GM12878 (cell line): ENCODE data around the gene LKAAEAR1.

ENCODE experiments used
- CEBPB ChIP-seq, 2 experiments: fragments of 150-350 bp in 1 of 2; IDR thresholded peaks; 2 replicates each; pipeline ENCODE4 v1.6.1; 2012 to 2014; ENCODE audit warnings: low read depth in 2 of 2, low read length in 2 of 2, borderline replicate concordance in 1 of 2, inconsistent platforms in 1 of 2
- EP300 ChIP-seq, 2 experiments: fragments of 150-350 bp in 1 of 2; IDR thresholded peaks; 2 replicates each; pipeline ENCODE4 v1.6.1; 2011 to 2012; ENCODE audit warnings: low read depth in 2 of 2, low read length in 2 of 2, borderline replicate concordance in 1 of 2, improper control_type of control experiment in 1 of 2, inconsistent platforms in 1 of 2; ENCODE audit not compliant: control insufficient read depth in 1 of 2
- EZH2 ChIP-seq: IDR thresholded peaks from 2 replicates; pipeline ENCODE4 v1.6.1; 2012; ENCODE audit warnings: low read depth, mild to moderate bottlenecking, control low read depth, inconsistent platforms, low read length, borderline replicate concordance; ENCODE audit not compliant: control insufficient read depth
- HDAC6 ChIP-seq: fragments of 200-600 bp; sonication (generic); IDR thresholded peaks from one replicate; pipeline ENCODE4 v1.8.0; 2017; ENCODE audit warnings: antibody characterized with exemption; ENCODE audit not compliant: unreplicated experiment
- MYC ChIP-seq: IDR thresholded peaks from 2 replicates; pipeline ENCODE4 v1.6.1; 2011; ENCODE audit warnings: mild to moderate bottlenecking, low read length, moderate library complexity, inconsistent platforms; ENCODE audit not compliant: insufficient read depth, insufficient replicate concordance, insufficient read length, severe bottlenecking
- NFIC ChIP-seq: IDR thresholded peaks from 2 replicates; pipeline ENCODE4 v1.6.1; 2012; ENCODE audit warnings: low read depth, mild to moderate bottlenecking, inconsistent platforms, low read length, moderate library complexity
- POLR2A ChIP-seq: IDR thresholded peaks from 2 replicates; pipeline ENCODE4 v1.6.1; 2011; ENCODE audit warnings: low read depth, mild to moderate bottlenecking, low read length
- POLR2AphosphoS5 ChIP-seq: IDR thresholded peaks from 2 replicates; pipeline ENCODE4 v1.6.1; 2011; ENCODE audit warnings: mild to moderate bottlenecking, low read length, inconsistent platforms
- SMC3 ChIP-seq: IDR thresholded peaks from 2 replicates; pipeline ENCODE4 v1.6.1; 2011; ENCODE audit warnings: low read length, improper control_type of control experiment, borderline replicate concordance
- SUZ12 ChIP-seq: fragments of 200-600 bp; sonication (generic); IDR thresholded peaks from one replicate; pipeline ENCODE4 v1.6.1; 2018; ENCODE audit warnings: antibody characterized with exemption, mild to moderate bottlenecking; ENCODE audit not compliant: unreplicated experiment
- TCF12 ChIP-seq: IDR thresholded peaks from 2 replicates; pipeline ENCODE4 v1.6.1; 2011; ENCODE audit warnings: low read depth, mild to moderate bottlenecking, low read length
- ZNF274 ChIP-seq: IDR thresholded peaks from one replicate; pipeline ENCODE4 v1.8.0; 2011; ENCODE audit not compliant: insufficient read length, insufficient read depth
- TF ChIP-seq, protein P1 (sequence below), 3 experiments: IDR thresholded peaks in 2 of 3; conservative IDR thresholded peaks in 1 of 3; 2 replicates each; pipeline ENCODE4 v1.5.1; 2011; ENCODE audit warnings: low read depth in 3 of 3, low read length in 3 of 3, mild to moderate bottlenecking in 3 of 3, control low read depth in 2 of 3, moderate library complexity in 2 of 3, inconsistent platforms in 1 of 3, mixed read lengths in 1 of 3; ENCODE audit not compliant: control insufficient read depth in 2 of 3, insufficient read depth in 1 of 3; ENCODE audit errors: extremely low read depth in 1 of 3
- TF ChIP-seq, protein P2 (sequence below): fragments of 450-650 bp; IDR thresholded peaks from 2 replicates; pipeline ENCODE4 v1.6.1; 2016; ENCODE audit warnings: mild to moderate bottlenecking, moderate library complexity, borderline replicate concordance

DNA sequence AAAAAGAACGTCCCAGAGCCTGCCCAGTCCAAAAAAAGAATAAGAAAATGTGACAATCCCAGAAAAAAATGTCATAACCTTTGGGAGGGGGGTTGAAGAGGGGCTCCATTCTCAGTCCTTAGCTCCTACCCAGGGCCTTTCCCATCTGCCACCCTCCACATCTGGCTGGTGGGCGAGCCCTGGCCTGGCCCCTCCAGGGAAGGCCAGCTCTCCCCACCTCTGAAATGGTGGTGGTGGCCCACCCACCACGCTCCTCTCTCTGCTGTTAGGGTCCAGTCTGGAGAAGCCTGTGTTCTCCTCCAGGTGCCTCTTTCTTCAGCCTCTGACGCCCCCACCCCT, 5.3 kb downstream of the LKAAEAR1 start:
- no peak for TF ChIP-seq POLR2A
- TF ChIP-seq, protein P1, sequence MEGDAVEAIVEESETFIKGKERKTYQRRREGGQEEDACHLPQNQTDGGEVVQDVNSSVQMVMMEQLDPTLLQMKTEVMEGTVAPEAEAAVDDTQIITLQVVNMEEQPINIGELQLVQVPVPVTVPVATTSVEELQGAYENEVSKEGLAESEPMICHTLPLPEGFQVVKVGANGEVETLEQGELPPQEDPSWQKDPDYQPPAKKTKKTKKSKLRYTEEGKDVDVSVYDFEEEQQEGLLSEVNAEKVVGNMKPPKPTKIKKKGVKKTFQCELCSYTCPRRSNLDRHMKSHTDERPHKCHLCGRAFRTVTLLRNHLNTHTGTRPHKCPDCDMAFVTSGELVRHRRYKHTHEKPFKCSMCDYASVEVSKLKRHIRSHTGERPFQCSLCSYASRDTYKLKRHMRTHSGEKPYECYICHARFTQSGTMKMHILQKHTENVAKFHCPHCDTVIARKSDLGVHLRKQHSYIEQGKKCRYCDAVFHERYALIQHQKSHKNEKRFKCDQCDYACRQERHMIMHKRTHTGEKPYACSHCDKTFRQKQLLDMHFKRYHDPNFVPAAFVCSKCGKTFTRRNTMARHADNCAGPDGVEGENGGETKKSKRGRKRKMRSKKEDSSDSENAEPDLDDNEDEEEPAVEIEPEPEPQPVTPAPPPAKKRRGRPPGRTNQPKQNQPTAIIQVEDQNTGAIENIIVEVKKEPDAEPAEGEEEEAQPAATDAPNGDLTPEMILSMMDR (IDR thresholded peaks at IDR 0.05 in 2 of 3, conservative IDR thresholded peaks at IDR 0.05 in 1 of 3; ENCODE audit: control insufficient read depth in 2 of 3, extremely low read depth in 1 of 3, insufficient read depth in 1 of 3, low read depth in 3 of 3, low read length in 3 of 3), result no peak
- no peak for TF ChIP-seq EP300 (IDR thresholded peaks at IDR 0.05; ENCODE audit: borderline replicate concordance in 1 of 2, control insufficient read depth in 1 of 2, low read depth in 2 of 2, low read length in 2 of 2)
- TF ChIP-seq CEBPB (IDR thresholded peaks at IDR 0.05; ENCODE audit: borderline replicate concordance in 1 of 2, low read depth in 2 of 2, low read length in 2 of 2), result no peak
- TF ChIP-seq, protein P2, sequence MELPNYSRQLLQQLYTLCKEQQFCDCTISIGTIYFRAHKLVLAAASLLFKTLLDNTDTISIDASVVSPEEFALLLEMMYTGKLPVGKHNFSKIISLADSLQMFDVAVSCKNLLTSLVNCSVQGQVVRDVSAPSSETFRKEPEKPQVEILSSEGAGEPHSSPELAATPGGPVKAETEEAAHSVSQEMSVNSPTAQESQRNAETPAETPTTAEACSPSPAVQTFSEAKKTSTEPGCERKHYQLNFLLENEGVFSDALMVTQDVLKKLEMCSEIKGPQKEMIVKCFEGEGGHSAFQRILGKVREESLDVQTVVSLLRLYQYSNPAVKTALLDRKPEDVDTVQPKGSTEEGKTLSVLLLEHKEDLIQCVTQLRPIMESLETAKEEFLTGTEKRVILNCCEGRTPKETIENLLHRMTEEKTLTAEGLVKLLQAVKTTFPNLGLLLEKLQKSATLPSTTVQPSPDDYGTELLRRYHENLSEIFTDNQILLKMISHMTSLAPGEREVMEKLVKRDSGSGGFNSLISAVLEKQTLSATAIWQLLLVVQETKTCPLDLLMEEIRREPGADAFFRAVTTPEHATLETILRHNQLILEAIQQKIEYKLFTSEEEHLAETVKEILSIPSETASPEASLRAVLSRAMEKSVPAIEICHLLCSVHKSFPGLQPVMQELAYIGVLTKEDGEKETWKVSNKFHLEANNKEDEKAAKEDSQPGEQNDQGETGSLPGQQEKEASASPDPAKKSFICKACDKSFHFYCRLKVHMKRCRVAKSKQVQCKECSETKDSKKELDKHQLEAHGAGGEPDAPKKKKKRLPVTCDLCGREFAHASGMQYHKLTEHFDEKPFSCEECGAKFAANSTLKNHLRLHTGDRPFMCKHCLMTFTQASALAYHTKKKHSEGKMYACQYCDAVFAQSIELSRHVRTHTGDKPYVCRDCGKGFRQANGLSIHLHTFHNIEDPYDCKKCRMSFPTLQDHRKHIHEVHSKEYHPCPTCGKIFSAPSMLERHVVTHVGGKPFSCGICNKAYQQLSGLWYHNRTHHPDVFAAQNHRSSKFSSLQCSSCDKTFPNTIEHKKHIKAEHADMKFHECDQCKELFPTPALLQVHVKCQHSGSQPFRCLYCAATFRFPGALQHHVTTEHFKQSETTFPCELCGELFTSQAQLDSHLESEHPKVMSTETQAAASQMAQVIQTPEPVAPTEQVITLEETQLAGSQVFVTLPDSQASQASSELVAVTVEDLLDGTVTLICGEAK, result no peak
- no peak for TF ChIP-seq NFIC
- TF ChIP-seq POLR2AphosphoS5, result no peak
- no peak for TF ChIP-seq ZNF274
- TF ChIP-seq MYC, result no peak
- TF ChIP-seq TCF12, result no peak
- TF ChIP-seq SUZ12, result no peak
- no peak for TF ChIP-seq SMC3
- TF ChIP-seq EZH2, result no peak
- TF ChIP-seq HDAC6, result no peak
